Measurements from ENCODE around the gene STIM1. TPM values are rescaled to one million over a fixed set of nuclear protein-coding genes. Genes with fewer than 3 reads are reported as not detected.

STIM1 gene
- total RNA-seq, 1 experiment from 2014 or later: 18.0 TPM

DNA sequence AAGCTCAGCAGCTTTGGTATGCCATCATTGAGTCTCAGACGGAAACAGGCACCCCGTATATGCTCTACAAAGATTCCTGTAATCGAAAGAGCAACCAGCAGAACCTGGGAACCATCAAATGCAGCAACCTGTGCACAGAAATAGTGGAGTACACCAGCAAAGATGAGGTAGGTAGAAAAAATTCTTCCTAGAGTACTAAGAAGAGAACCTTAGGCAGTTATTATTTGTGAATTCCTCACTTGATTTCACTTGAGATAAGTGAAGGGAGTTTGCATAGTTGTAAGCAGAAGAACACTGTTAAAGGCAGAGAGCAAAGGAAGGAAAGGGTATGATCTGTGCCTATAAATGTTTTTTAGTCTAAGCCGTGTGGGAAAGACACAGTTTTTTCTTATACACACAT lies 267.8 kb downstream of the STIM1 start (continued):
- TF ChIP-seq AFF4 (CRISPR knock-in tag; IDR thresholded peaks at IDR 0.05; ENCODE audit: borderline replicate concordance) (no peak), ZNF425 (CRISPR knock-in tag; conservative IDR thresholded peaks at IDR 0.05) (no peak), TEAD1 (CRISPR knock-in tag; IDR thresholded peaks at IDR 0.05) (no peak)

- ChIA-PET POLR2A (no interaction called here), CTCF (no interaction called here)
- H3K27me3 Mint-ChIP-seq (ENCODE audit: low read depth): no peaks in the 10 kb centered on the region
- H3K4me1 Mint-ChIP-seq: no peaks in the 10 kb centered on the region
- no peak overlapping the region for H3K4me3 Mint-ChIP-seq
- TF ChIP-seq GTF2I (CRISPR knock-in tag; conservative IDR thresholded peaks at IDR 0.05) (no peak), ELF4 (CRISPR knock-in tag; IDR thresholded peaks at IDR 0.05; ENCODE audit: low read depth) (no peak), E2F4 (CRISPR knock-in tag; IDR thresholded peaks at IDR 0.05; ENCODE audit: borderline replicate concordance, low read depth) (no peak), PRDM15 (CRISPR knock-in tag; IDR thresholded peaks at IDR 0.05) (no peak), ZNF416 (CRISPR knock-in tag; IDR thresholded peaks at IDR 0.05) (no peak), ZMAT4 (CRISPR knock-in tag; IDR thresholded peaks at IDR 0.05) (no peak)
- TF ChIP-seq, protein P1, sequence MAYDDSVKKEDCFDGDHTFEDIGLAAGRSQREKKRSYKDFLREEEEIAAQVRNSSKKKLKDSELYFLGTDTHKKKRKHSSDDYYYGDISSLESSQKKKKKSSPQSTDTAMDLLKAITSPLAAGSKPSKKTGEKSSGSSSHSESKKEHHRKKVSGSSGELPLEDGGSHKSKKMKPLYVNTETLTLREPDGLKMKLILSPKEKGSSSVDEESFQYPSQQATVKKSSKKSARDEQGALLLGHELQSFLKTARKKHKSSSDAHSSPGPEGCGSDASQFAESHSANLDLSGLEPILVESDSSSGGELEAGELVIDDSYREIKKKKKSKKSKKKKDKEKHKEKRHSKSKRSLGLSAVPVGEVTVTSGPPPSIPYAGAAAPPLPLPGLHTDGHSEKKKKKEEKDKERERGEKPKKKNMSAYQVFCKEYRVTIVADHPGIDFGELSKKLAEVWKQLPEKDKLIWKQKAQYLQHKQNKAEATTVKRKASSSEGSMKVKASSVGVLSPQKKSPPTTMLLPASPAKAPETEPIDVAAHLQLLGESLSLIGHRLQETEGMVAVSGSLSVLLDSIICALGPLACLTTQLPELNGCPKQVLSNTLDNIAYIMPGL (CRISPR knock-in tag; IDR thresholded peaks at IDR 0.05): no peak
- TF ChIP-seq, protein P2, sequence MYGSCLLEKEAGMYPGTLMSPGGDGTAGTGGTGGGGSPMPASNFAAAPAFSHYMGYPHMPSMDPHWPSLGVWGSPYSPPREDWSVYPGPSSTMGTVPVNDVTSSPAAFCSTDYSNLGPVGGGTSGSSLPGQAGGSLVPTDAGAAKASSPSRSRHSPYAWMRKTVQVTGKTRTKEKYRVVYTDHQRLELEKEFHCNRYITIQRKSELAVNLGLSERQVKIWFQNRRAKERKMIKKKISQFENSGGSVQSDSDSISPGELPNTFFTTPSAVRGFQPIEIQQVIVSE (CRISPR knock-in tag; IDR thresholded peaks at IDR 0.05; ENCODE audit: borderline replicate concordance): no peak
- no peaks in the 10 kb centered on the region for H3K9me3 Mint-ChIP-seq
- peaks cover 58% of the 10 kb centered on the region for H3K36me3 Mint-ChIP-seq
- ATAC-seq (no peak), DNase-seq (ENCODE audit: low spot score) (no peak)
- H3K27ac Mint-ChIP-seq: no peak overlapping the region
Measured at GRCh38 chr11:4125141-4125540, 269.7 kb downstream of the STIM1 start.

All from WTC11 (cell line).